Vagina (tissue), 2 donors: ENCODE data around the gene JCAD.

Experiments
- CTCF ChIP-seq, 3 experiments: fragments of 450-650 bp in 2 of 3; fragments of 200-600 bp in 1 of 3; sonication (generic) in 1 of 3; IDR thresholded peaks; one replicate each; pipeline ENCODE4 v1.5.1; 2017 to 2019; ENCODE audit warnings: antibody characterized with exemption in 3 of 3, mild to moderate bottlenecking in 2 of 3, moderate library complexity in 2 of 3
- POLR2A ChIP-seq, 2 donors: fragments of 450-650 bp; IDR thresholded peaks; one replicate each; pipeline ENCODE4 v1.6.1; 2017; ENCODE audit warnings: antibody characterized with exemption in 2 of 2, mild to moderate bottlenecking in 2 of 2, moderate library complexity in 2 of 2
- POLR2AphosphoS5 ChIP-seq, 2 donors: sonication (generic); formaldehyde crosslinking; IDR thresholded peaks; one replicate each; pipeline ENCODE4 v1.9.0; 2017; ENCODE audit warnings: antibody characterized with exemption in 2 of 2, mild to moderate bottlenecking in 2 of 2, low read depth in 1 of 2; ENCODE audit not compliant: insufficient read depth in 1 of 2

GRCh38 chr10:30091136-30091535 lies 31.8 kb upstream of the JCAD start:
- TF ChIP-seq POLR2A (IDR thresholded peaks at IDR 0.05) (no peak), CTCF (IDR thresholded peaks at IDR 0.05) (no peak), POLR2AphosphoS5 (IDR thresholded peaks at IDR 0.05; ENCODE audit: insufficient read depth in 1 of 2, low read depth in 1 of 2) (no peak)
